IPS-18a (cell line): ENCODE results near the gene GFER.

Experiments
- H3K27ac ChIP-seq: one replicate; pipeline ENCODE4 v1.5.1; 2013; ENCODE audit warnings: low read length
- H3K27me3 ChIP-seq: one replicate; pipeline ENCODE4 v1.6.1; 2013; ENCODE audit warnings: mild to moderate bottlenecking, low read length; ENCODE audit not compliant: control insufficient read depth, insufficient read depth
- H3K36me3 ChIP-seq: one replicate; pipeline ENCODE4 v1.6.1; 2013; ENCODE audit warnings: low read depth, low read length; ENCODE audit not compliant: control insufficient read depth
- H3K4me1 ChIP-seq: one replicate; pipeline ENCODE4 v1.6.1; 2013; ENCODE audit warnings: low read depth, low read length; ENCODE audit not compliant: control insufficient read depth
- H3K4me3 ChIP-seq: one replicate; pipeline ENCODE4 v1.5.1; 2013; ENCODE audit warnings: low read length
- H3K9ac ChIP-seq: one replicate; pipeline ENCODE4 v1.6.1; 2013; ENCODE audit warnings: mild to moderate bottlenecking, low read length, moderate library complexity
- H3K9me3 ChIP-seq: one replicate; pipeline ENCODE4 v1.6.1; 2013; ENCODE audit warnings: low read depth, low read length; ENCODE audit not compliant: control insufficient read depth

GFER gene

DNA sequence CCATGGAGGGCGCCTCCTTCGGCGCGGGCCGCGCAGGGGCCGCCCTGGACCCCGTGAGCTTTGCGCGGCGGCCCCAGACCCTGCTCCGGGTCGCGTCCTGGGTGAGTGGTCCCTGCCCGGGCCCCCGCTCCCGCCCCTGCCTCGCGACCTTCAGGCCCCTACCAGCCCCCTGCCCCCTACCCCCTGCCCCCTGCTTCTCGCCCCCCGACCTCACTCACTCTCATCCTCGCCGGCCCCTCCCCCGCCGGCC, 6.0 kb downstream of the GFER start:
- Histone ChIP-seq H3K27me3 (peaks cover 30% of the 10 kb centered on the region), H3K4me3 (peak overlapping the region; percentile 60), H3K4me1 (peaks cover 6% of the 10 kb centered on the region), H3K36me3 (peaks cover 9% of the 10 kb centered on the region), H3K9ac (no peak overlapping the region), H3K27ac (no peak overlapping the region), H3K9me3 (no peaks in the 10 kb centered on the region)

DNA sequence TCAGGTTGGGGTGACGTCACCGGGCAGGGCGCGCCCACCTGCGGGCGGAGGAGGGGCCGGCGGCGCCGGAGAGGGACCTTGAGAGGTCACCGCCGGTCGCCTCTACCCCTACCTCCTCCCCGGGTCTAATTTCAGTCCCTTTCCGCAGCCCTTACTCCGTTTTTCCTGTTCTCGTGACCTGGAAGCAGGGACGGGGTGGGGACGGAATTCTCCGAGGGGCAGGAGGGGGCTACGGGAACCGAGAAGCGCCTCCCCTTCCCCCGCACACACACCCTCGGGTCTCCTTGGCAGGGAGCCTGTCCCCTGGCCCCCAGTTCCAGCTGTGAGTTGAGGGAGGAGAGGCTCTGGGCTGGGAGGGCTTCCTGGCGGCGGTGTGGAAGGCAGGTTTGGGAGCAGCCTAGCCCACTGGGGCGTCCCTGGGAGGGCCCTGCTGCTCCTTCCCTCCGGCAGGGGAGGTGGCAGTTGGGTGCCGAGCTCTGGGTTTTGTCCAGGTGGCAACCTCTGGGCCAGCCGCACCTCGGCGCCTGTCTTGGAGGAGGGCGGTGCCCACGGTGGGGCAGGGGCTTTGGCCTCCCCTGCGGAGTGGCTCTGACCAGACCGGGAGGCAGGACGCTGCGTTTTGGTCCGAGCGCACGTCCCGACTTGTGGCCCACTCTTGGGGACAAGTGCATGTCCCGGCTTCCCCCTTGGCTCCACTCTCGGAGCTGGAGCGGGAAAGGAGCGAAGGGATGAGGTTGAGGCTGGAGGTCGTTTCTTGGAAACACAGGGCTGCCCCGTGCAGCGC, 6.5 kb downstream of the GFER start:
- H3K4me3 ChIP-seq, result peak overlapping the region; percentile 60
- peaks cover 6% of the 10 kb centered on the region for H3K4me1 ChIP-seq
- H3K9me3 ChIP-seq, result no peaks in the 10 kb centered on the region
- H3K36me3 ChIP-seq, result peaks cover 9% of the 10 kb centered on the region
- no peak overlapping the region for H3K27ac ChIP-seq
- H3K27me3 ChIP-seq, result peaks cover 30% of the 10 kb centered on the region
- peak overlapping the region; percentile 12 for H3K9ac ChIP-seq

DNA sequence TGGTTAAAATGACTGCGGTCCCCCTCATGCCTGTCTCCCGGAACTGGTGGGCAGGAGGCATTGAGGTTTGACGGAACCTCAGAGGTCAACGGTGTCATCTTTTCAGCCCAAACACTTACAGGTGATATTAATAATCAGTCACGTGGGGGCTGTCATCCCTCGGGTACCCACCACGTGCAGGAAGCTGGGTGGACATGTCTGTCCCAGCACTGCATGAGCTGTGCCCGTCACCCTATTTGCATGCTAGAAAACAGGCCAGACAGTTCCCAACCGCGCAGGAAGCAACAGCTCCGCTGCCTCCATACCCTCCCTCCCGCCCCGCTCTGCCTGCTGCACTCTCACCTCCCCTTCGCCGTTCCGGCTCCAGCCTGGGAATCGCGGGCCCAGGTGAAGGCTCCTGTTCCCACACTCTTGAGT, 7.2 kb downstream of the GFER start:
- Histone ChIP-seq H3K36me3 (peaks cover 4% of the 10 kb centered on the region), H3K27me3 (peaks cover 30% of the 10 kb centered on the region), H3K27ac (no peak overlapping the region), H3K4me1 (peaks cover 6% of the 10 kb centered on the region), H3K9me3 (no peaks in the 10 kb centered on the region), H3K9ac (no peak overlapping the region), H3K4me3 (peak overlapping the region; percentile 60)

DNA sequence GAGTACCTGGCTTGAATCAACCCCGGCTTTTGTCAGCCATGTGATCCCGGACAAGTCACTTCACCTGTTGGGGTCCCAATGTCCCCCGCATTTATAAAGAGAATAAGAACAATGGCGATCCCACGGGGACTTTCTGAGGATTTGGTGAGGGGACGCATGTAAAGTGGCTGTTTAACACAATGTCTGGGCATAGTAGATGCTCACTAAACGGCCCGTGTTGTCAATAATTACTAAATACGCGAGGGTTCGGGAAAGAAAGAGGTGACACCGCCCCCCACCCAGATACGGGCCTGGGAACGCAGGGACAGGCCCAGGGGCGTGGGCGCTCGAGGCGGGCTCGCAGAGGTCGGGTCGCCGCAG, 7.6 kb downstream of the GFER start:
- H3K4me1 ChIP-seq, result peaks cover 6% of the 10 kb centered on the region
- no peak overlapping the region for H3K27ac ChIP-seq
- no peaks in the 10 kb centered on the region for H3K36me3 ChIP-seq
- peak overlapping the region; percentile 60 for H3K4me3 ChIP-seq
- peaks cover 30% of the 10 kb centered on the region for H3K27me3 ChIP-seq
- no peaks in the 10 kb centered on the region for H3K9me3 ChIP-seq
- H3K9ac ChIP-seq, result no peak overlapping the region

DNA sequence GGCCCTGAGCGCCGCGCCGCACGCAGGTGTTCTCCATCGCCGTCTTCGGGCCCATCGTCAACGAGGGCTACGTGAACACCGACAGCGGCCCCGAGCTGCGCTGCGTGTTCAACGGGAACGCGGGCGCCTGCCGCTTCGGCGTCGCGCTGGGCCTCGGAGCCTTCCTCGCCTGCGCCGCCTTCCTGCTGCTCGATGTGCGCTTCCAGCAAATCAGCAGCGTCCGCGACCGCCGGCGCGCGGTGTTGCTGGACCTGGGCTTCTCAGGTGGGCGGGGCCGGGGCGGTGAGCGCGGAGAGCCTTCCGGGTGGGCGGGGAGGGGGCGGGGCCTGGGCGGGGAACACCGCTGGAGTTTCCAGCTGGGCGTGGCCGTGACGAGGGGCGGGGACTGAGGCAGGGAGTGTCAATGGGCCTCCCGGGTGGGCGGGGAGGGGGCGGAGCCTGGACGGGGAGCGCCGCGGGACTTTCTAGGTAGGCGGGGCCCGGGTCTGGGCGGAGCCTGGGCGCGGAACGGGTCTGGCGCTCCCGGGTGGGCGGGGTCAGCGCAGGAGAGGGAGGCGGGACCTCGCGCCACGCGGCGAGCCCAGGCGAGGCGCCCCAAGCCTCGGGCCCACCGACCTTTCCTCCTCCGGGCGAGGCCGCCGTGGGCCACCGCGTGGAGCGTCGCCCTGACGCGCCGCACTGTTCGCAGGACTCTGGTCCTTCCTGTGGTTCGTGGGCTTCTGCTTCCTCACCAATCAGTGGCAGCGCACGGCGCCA, 8.1 kb downstream of the GFER start:
- Histone ChIP-seq H3K9ac (no peak overlapping the region), H3K4me1 (peaks cover 6% of the 10 kb centered on the region)

DNA sequence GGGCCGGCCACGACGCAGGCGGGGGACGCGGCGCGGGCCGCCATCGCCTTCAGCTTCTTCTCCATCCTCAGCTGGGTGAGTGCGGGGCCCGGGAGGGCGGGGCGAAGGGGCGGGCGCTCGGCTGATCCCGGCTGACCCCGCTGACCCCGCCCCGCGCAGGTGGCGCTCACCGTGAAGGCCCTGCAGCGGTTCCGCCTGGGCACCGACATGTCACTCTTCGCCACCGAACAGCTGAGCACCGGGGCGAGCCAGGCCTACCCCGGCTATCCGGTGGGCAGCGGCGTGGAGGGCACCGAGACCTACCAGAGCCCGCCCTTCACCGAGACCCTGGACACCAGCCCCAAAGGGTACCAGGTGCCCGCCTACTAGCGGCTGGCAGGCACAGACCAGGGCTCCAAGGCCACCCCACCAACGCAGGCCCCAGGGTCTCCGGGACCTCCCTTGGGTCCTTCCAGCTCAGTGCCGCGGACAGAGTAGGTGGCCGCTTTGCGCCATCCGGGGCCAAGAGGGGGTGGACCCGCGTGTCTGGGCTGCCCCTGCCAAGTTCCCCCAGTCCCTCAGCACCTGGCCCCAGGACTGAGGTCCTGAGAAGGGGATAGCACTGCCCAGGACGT, 8.8 kb downstream of the GFER start:
- H3K4me3 ChIP-seq, result no peak overlapping the region
- H3K27me3 ChIP-seq, result peaks cover 30% of the 10 kb centered on the region

More for the DNA sequence above, 8.1 kb downstream of the GFER start:
- Histone ChIP-seq H3K27me3 (peaks cover 30% of the 10 kb centered on the region), H3K27ac (no peak overlapping the region), H3K4me3 (no peak overlapping the region), H3K36me3 (no peaks in the 10 kb centered on the region), H3K9me3 (no peaks in the 10 kb centered on the region)

DNA sequence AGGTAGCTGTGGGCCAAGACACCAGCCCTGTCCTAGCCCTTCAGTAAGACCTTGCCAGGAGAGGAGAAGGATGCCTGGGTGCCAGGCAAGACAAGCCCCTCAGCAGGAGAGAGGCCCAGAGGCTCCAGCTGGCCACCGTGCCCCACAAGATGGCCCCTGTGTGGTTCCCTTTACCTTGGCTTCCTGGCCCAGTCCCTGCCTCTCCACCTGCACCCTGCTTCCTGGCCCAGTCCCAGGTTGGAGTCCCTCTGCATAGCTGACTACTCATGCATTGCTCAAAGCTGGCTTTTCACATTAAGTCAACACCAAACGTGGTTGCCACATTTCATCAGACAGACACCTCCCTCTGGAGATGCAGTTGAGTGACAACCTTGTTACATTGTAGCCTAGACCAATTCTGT, 9.7 kb downstream of the GFER start:
- H3K36me3 ChIP-seq, result peaks cover 13% of the 10 kb centered on the region
- peaks cover 6% of the 10 kb centered on the region for H3K4me1 ChIP-seq
- no peak overlapping the region for H3K27ac ChIP-seq
- H3K4me3 ChIP-seq, result no peak overlapping the region
- H3K27me3 ChIP-seq, result peaks cover 26% of the 10 kb centered on the region
- no peak overlapping the region for H3K9ac ChIP-seq
- no peaks in the 10 kb centered on the region for H3K9me3 ChIP-seq

More for the DNA sequence above, 8.8 kb downstream of the GFER start:
- peaks cover 6% of the 10 kb centered on the region for H3K36me3 ChIP-seq
- H3K4me1 ChIP-seq, result peaks cover 6% of the 10 kb centered on the region
- no peaks in the 10 kb centered on the region for H3K9me3 ChIP-seq
- no peak overlapping the region for H3K9ac ChIP-seq
- H3K27ac ChIP-seq, result no peak overlapping the region

DNA sequence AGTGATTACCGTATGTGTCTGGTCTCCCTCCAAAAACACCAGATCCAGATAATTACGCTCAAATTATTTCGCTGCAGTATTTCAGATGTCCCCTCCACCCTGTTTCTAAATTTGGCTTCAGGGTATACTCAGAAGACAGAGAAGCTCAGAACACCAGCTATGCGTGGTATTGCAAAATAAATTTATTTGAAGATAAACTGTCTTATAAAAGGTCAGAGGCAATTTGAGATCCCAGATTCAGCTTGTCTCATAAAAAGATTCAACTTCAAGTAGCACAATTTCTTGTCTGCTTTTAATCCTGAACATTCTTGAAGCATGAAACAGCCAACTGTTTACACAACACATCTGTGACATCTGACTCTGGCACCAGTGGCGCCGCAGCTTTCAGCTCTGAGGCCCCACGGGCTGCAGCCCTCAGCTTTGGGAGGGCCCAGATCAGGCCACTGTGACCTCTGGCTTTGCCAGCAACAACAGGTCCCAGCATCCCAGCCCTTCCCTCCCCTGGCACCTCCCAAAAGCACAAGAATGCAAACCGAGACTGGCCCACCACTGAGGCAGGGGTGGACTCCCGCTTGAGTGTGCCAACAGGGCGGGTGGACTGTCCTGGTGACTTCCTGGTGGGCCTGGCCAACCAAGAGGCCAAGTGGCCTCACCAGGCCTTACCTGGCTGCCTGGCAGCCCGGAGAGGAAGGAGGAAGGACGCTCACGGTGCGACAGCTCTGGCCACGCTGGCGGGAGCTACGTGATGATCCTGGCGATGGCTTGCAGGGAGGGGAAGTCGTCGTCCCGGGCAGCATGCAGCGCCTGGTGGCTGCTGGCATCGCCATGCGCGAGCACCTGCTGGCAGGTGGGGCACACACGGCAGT, 13.7 kb downstream of the GFER start:
- Histone ChIP-seq H3K4me1 (no peaks in the 10 kb centered on the region), H3K4me3 (no peak overlapping the region), H3K27me3 (no peaks in the 10 kb centered on the region), H3K9me3 (no peaks in the 10 kb centered on the region), H3K27ac (no peak overlapping the region), H3K9ac (no peak overlapping the region), H3K36me3 (peaks cover 40% of the 10 kb centered on the region)

DNA sequence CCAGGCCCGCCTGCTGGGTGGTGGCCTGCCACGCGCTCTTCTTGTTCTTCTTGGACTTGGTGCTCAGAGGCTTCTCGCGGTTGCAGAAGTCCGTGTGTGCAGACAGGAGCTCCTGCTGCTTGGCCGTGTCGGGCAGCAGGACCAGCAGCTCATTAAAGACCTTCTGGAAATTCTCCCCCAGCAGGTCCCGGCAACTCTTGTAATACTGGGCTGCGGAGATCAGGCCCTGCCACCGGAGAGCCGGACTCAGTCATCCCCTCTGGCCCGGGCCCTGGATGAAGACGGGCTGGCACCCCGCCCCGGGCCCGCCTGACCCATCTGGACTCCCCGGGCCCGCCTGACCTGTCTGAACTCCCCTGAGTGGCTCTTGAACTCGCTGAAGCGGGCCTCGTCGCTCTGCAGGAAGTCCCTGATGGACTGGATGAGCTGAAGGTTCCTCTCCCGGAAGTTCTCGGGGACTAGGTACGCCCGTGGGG, 14.4 kb downstream of the GFER start:
- H3K4me3 ChIP-seq, result no peak overlapping the region
- H3K27me3 ChIP-seq, result no peaks in the 10 kb centered on the region
- H3K27ac ChIP-seq, result no peak overlapping the region
- peaks cover 46% of the 10 kb centered on the region for H3K36me3 ChIP-seq
- H3K9ac ChIP-seq, result no peak overlapping the region
- H3K4me1 ChIP-seq, result no peaks in the 10 kb centered on the region
- no peaks in the 10 kb centered on the region for H3K9me3 ChIP-seq

DNA sequence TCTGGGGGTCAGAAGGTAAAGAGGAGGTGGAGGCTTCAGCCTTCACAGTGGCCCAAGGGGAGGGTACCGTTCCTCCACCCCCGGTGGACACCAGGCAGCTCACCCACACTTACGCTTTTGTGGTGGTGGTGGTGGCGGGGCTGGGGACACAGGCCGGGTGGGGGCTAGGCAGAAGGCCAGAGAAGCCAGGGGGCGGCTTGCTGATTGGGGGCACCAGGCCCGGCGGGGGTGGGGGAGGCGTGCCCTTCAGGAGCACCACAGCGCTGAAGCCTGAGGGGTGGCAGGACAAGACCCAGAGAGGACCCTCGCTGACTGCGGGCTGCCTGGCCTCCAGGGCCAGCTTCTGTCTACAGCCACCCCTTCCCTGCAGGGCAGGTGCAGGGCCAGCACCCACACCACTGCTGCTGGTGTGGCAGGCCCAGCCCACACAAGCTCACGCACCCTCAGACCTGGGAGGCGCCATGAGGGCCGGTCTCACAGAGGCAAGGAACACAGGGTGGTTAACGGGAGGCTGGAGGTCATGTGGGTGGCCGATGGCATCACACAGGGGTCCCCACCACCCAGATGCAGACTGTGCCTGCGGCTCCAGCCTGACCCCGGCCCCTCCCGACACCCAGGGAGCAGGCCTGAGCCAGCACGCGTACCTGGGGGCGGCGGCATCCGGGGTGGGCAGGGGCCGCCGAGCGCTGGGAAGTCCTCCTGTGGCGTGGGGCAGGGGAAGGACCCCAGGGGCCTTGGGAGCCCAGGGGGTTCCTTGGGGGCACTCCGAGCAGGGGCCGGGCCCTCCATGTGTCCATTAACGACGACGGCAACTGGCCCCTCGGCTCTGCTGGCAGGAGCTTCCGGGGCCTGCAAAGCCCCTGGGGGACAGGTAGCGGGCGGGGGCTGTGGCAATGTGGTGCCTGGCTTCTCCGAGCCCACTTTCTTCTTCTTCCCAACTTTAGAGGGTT, 15.1 kb downstream of the GFER start:
- H3K27ac ChIP-seq, result no peak overlapping the region
- H3K4me3 ChIP-seq, result no peak overlapping the region
- H3K9me3 ChIP-seq, result no peaks in the 10 kb centered on the region
- H3K36me3 ChIP-seq, result peaks cover 46% of the 10 kb centered on the region
- H3K27me3 ChIP-seq, result no peaks in the 10 kb centered on the region
- no peak overlapping the region for H3K9ac ChIP-seq
- peaks cover 2% of the 10 kb centered on the region for H3K4me1 ChIP-seq
